Spleen (tissue), 7 donors: ENCODE results near the gene AKAP12.

Experiments
- CTCF ChIP-seq, 11 experiments: fragments of 200-600 bp in 7 of 11; fragments of 450-650 bp in 4 of 11; sonication (generic) in 4 of 11; IDR thresholded peaks in 8 of 11; conservative IDR thresholded peaks in 3 of 11; 1 replicate in 7 of 11; 2 replicates in 4 of 11; pipeline versions ENCODE4 v1.4.0 to v1.8.0; 2016 to 2021; ENCODE audit warnings: antibody characterized with exemption in 11 of 11, inconsistent platforms in 4 of 11, mild to moderate bottlenecking in 1 of 11
- POLR2A ChIP-seq, 3 donors: fragments of 450-650 bp; IDR thresholded peaks; one replicate each; pipeline ENCODE4 v1.5.1; 2017; ENCODE audit warnings: antibody characterized with exemption in 3 of 3, mild to moderate bottlenecking in 1 of 3
- POLR2AphosphoS5 ChIP-seq, 3 donors: sonication (generic); formaldehyde crosslinking; IDR thresholded peaks; one replicate each; pipeline ENCODE4 v1.5.1; 2017; ENCODE audit warnings: antibody characterized with exemption in 3 of 3
- donor health status: DM: no; HTN: no; CAD: no; lungs with moderate emphysema.
- donor health status: DM: no; HTN: no; CAD: no.
- donor health status: DM: no; HTN: no; CAD: no.

- no peak for TF ChIP-seq POLR2A (IDR thresholded peaks at IDR 0.05)
- TF ChIP-seq CTCF (IDR thresholded peaks at IDR 0.05 in 8 of 11, conservative IDR thresholded peaks at IDR 0.05 in 3 of 11), result no peak
- TF ChIP-seq POLR2AphosphoS5 (IDR thresholded peaks at IDR 0.05), result no peak
Observed at GRCh38 chr6:151351146-151351700, 111.5 kb downstream of the AKAP12 start.
